ENCODE results near the gene CFAP119.

Gene CFAP119

GRCh38 chr16:30710971-30711370 is 50.9 kb downstream of the CFAP119 start:
- H3K27ac ChIP-seq (ENCODE audit: low read depth, low read length), result no peak overlapping the region
- TF ChIP-seq EZH2phosphoT487 (conservative IDR thresholded peaks at IDR 0.05; ENCODE audit: low read length), result no peak
- TF ChIP-seq CTCF (IDR thresholded peaks at IDR 0.05; ENCODE audit: insufficient read depth, low read length, poor library complexity, severe bottlenecking), result no peak
- H3K79me2 ChIP-seq (ENCODE audit: insufficient read depth, low read length), result 0 out of 2 replicates have a peak, but pooled peaks cover 11% of the 10 kb centered on the region
- H3K9ac ChIP-seq (ENCODE audit: low read length), result no peak overlapping the region
- no peaks in the 10 kb centered on the region for H3K27me3 ChIP-seq (ENCODE audit: low read length)
- peaks cover 6% of the 10 kb centered on the region; the same call in 1 of the 2 replicates for H4K20me1 ChIP-seq (ENCODE audit: low read depth, low read length)
- peaks cover 61% of the 10 kb centered on the region for H3K36me3 ChIP-seq (ENCODE audit: low read length)
- no peaks in the 10 kb centered on the region for H3K9me2 ChIP-seq (replicated peaks; ENCODE audit: insufficient read depth, low read length)
- H3K4me3 ChIP-seq (ENCODE audit: insufficient read depth, low read length, poor library complexity, severe bottlenecking), result no peak overlapping the region
- no peak overlapping the region for H3K4me2 ChIP-seq (ENCODE audit: low read depth, low read length, poor library complexity, severe bottlenecking)
- peaks cover 7% of the 10 kb centered on the region; the same call in 1 of the 2 replicates for H3F3A ChIP-seq (ENCODE audit: insufficient read depth)
- H3K9me3 ChIP-seq (ENCODE audit: insufficient read depth, low read length), result no peaks in the 10 kb centered on the region
- H2AFZ ChIP-seq (ENCODE audit: low read depth, low read length, severe bottlenecking), result no peak overlapping the region

Data from SU-DHL-6 (cell line).